NCI-H82 (cell line): ENCODE results near the gene GRK6.
A peak's percentile ranks its signal among the peaks of the same experiment; 100 is the strongest.

Source experiments
- DNase-seq: peaks from one replicate; lab custom pipeline; 2025; lab: John Stamatoyannopoulos, UW

Gene GRK6

DNA sequence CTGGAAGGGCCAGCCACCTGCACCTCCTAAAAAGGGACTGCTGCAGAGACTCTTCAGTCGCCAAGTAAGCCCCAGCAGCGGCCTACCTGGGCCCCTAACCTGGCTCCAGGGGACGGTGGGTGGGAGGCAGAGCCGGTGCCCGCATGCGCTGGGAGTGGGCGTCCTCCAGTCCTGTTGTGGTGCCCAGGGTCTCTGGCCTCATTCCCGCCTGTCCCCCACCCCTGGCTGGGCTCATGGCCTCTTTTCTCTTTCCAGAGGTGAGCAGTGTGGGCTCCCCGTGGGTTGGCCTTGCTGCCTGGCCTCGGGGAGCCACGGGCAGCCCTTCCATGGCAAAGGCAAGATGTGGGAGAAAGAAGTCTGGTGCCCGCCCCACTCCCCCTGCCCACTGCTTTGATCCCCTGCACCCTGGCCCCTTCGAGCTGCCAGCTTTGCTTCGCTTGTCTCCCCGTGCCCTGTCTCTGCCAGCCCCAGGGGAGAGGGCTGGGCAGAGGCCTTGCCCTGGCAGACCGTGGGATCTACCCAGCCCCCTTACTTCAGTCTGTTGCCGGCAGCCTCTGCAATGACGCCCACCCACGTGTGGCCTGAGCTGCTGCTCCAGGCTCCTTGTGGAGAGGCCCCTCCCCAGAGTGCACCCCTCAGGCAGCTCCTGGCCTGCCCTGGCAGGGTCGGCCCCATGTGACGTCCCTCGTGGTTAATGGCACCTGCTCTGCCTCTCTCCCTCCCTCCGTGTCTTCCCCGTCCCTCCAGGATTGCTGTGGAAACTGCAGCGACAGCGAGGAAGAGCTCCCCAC, 14.7 kb downstream of the GRK6 start:
- DNase-seq: no peak

DNA sequence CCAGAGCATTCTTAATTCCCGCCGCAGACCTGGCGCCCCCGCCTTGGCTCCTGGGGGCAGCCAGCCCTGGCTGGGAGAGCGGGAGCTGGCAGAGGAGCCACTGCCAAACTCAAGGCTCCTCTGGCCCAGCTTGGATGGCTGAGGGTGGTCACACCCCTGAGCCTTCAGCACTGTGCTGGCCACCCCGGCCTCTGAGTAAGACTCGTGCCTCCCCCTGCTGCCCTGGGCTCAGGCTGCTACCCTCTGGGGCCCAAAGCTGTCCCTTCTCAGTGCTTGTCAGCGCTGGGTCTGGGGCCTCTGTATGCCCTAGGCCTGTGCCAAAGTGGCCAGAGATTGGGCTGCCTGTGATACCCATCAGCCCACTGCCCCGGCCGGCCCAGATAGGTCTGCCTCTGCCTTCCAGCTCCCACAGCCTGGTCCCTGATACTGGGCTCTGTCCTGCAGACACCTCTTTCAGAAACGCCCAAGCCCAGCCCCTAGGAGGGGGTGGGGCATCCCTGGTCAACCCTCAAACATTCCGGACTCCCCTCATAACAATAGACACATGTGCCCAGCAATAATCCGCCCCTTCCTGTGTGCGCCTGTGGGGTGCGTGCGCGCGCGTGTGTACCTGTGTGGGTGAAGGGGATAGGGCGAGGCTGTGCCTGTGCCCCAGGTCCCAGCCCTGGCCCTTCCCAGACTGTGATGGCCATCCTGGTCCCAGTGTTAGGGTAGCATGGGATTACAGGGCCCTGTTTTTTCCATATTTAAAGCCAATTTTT, 15.8 kb downstream of the GRK6 start:
- no peak for DNase-seq

DNA sequence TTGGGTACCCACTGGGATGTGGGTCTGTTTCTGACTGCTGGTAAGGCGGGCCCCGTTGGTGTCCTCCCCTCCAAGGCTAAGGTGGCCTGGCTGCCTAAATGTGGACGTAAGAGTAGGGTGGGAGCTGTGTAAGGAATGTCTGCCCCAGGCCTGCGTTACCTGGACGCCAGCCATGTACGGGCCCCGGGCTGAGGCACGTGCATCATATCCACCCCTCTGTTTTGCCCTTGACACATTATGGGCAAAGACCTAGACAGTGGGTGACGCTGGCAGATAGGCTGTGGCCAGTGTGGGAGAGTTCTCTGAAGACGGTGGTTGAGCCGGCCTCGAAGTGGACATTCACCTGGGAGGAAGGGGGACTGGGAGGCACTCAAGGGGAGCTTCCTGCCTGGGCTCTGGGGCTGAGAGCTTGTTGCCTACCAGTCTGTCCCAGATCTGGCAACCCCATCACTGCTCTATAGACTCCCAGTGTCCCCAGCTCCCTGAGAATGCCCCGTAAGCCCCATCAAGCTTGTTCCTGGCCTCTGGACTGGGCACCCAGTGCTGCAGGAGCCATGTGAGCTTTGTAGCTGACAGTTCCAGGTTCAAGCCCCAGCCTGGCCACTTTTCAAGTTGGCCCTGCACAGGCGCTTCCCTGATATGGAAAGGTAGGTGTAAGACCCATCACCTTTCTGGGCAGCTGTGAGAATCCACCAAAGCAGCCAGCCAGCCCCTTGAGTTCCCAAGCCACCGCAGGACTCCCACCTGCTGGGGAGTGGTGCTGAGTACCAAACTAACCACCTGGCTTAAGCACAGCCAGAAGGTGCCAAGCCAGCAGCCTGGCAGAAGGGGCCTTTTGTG, 16.9 kb downstream of the GRK6 start:
- DNase-seq: no peak

DNA sequence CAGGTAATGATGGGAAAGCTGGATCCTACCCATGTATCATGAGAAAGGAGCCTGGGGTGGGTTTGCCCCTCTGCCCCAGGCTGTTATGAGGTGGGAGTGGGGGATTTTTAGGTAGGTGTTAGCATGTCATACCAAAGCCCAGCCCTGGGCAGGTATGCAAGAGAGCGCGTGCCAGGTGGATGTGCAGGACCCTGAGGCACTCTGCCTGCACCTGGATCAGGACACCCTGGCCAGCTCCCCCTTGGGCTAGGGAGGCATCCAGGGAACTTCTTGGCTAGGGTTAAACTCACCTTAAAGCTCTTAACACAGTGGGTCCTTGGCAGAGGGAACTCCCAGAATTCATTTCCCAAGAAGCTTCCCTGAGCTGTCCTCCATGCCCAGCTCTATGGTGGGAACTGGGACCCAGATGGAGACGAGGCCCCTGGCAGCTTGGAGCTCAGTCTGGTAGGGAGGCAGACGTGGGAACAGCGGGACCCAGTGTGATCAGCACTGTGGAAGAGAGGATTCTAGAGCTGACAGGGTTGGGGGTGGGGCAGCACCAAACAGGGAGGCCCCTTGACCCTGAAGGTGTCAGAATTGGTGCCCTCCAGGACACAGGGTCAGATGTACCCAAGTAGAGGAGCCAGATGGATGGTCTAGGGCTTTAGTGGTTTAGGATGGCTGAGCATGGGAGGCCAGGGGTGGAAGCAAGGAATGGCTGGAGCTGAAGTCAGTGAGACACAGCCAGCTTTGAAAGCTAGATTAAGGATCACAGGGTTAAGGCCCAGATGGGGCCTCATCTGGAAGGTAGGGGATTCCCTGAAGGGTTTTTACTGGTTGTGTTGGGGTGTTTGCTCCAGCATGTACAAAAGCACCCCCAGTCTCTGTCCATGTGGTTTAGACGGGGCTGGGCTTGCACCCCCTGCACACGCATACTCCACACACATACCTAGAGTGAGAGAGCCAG, 17.9 kb downstream of the GRK6 start:
- peak; percentile 47 for DNase-seq

DNA sequence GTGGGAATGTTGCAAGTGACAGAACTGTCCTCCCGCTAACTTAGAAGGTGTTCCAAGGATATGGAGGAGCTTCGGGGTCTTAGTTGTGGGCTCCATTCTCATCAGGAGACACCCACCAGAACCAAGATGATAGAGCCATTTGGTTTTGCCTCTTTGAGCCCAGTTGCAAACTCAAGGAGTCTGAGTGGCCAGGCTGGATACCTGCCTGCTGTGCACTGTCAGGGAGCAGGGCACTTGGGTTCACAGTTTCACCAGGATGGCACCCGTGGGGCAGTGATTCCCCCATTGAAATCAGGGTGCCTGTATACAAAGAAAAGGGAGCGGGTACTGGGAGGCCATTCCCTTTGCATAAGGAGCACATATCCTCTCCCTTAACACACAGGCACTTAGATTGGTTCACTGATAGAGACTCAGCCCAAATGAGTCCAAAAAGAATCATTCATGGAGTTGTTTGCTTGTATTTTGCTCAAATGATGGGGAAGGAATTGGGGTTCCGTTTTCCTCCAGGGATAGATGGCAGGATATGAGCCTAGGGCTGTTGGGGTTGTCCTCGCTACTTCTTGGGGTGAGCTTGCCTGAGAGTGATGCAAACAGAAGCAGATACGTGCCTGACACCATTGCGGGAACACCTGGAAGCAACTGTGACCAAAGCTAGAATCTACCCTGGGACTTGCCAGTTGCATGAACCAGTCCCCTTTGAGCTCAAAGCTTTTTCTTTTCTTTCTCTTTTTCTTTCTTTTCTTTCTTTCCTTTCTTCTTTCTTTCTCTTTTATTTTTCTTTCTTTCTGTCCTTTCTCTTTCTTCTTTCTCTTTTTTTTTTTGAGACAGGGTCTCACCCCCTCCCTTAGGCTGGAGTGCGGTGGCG, 18.8 kb downstream of the GRK6 start:
- DNase-seq: no peak

DNA sequence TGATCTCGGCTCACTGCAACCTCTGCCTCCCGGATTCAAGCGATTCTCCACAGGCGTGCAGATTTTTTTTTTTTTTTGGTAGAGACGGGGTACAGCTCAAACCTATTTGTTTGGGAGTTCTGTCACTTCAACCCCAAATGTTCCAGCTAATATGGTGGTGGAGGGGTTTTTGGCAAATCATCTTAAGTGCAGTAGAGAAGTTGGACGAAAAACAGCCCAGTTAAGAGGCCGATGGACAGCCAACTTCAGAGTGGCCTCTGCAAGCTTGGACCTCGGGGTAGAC, 19.4 kb downstream of the GRK6 start:
- DNase-seq: no peak

DNA sequence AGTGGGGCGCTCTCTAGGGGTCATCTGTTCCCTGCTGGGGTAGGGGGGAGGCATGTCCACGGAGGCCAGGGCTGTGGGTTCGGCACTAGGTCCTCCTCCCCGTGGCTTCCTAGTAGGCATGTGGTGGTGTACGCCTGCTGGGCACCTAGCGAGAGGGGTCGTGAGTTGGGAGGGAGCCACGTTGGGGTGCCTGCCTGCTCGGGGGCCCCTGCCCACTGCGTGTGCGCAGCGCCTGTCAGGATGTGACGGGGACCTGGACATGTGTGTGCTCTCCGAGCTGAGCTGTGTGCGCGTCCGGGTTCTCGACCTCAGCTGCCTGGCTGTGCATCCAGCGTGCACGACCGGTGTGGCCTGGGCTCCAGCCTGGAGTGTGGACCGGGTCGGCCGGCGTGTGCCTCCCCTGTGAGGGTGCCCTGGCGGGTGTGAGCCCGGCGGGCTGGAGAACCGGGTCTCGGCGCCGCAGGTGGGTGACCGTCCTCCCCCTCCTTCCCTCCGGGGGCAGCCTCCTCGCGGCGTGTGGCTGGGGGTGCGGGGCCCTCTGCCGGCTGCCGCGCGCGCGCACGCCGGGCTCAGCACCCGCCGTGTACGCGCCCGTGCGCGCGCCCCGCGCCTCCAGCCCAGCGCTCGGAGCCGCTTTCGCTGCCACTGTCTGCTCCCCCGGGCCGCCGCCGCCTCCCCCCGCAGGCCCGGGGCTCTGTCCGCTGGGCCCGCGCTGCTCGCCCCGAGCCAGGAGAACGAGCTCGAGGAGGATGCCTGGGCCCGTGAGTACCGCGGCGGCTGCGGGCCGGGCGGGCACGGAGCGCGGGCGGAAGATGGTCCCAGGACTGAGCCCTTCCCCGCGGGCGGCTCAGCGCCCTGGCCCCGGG, 20.0 kb downstream of the GRK6 start, which contains the start of gene PRR7:
Gene PRR7, plus strand, starts transcription at position 615 of the 866 bp plus-strand sequence. CDS start 8,254 bp downstream, outside the sequence.
- peak; percentile 83 for DNase-seq

DNA sequence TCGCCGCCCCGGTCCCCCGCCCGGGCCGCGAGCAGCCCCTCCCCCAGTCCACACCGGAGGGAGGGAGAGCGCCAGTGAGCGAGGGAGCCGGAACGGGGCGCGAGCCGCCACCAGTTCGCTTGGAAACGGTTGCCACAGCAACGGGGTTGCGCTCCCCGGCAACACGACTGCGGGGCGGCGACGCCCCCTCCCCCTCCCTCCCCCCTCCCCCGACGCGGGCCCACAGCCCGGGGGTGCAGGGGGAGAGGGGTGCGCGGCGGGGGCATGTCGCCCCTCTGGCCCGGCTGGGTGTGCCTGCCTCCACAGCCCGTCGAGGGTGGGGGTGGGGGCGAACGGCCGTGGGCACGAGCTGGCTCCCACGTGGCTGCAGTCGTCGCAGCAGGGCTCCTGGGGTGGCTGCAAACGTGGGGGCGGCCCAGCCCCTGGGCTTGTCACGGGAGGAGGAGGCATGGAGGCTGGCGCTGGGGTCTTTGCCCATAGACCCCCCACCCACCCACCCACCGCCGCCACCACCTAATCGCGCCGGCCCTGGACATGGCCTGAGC, 20.7 kb downstream of the GRK6 start:
- DNase-seq: peak; percentile 71

DNA sequence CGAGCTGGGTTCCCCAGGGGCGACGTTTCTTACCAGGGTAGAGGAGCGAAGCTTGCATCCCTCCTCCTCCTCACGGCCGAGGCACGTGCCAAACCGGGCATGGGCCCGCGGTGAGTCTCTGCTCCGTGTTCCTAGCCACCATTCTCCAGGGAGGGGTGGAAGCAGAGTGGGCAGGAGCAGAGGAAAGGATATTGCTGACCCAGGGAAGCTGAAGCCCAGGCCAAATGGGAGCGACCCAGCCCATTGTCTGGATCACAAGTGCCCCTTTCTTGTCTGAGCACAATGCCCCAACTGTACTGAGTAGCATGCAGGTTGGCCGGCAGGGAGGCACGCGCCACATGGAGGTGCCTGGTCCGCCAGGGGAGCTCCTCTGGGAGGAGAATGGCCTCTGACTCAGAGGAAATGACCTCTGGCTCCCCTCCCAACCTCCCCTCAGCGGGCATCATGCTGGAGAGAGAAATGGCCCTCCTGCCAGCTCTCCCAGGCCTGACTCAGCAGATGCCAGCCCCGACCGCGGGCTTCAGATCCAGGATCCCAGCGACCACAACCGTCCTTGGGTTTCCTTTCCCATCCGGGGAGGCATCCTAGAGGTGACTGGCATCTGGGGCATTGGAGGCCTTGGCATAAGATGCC, 21.3 kb downstream of the GRK6 start:
- no peak for DNase-seq

DNA sequence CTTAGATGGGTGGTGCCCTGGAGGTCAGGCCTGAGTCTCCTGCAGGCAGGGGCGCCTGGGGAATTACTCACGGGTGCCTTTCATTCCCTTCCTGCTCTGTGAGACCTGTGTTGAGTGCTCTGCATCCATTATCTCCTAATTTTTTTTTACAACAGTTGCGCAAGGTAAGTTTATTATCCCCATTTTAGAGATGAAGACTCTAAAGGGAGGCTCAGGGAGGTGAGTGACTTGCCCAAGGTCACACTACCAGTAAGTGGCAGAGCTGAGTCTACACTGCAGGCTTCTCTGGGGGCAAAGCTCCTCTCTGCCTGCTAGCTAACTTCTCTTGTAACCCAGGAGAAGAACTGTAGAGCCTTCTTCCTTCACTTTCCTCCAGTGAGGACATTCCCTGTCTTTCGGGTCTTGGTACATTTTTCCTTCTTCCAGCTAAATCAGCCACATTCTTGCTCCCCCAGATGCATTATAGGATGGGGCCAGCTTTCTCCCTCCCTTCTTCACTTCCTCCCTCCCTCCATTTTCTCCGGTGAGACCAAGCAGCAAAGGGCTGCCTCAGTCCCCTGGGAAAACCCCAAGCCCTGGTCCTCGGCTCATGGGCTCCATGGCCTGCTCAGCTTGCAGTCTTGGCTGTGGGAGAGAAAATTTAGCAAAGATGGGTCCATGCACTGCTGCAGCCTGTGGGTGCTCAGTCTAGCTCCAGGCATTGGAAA, 21.9 kb downstream of the GRK6 start:
- DNase-seq: no peak

DNA sequence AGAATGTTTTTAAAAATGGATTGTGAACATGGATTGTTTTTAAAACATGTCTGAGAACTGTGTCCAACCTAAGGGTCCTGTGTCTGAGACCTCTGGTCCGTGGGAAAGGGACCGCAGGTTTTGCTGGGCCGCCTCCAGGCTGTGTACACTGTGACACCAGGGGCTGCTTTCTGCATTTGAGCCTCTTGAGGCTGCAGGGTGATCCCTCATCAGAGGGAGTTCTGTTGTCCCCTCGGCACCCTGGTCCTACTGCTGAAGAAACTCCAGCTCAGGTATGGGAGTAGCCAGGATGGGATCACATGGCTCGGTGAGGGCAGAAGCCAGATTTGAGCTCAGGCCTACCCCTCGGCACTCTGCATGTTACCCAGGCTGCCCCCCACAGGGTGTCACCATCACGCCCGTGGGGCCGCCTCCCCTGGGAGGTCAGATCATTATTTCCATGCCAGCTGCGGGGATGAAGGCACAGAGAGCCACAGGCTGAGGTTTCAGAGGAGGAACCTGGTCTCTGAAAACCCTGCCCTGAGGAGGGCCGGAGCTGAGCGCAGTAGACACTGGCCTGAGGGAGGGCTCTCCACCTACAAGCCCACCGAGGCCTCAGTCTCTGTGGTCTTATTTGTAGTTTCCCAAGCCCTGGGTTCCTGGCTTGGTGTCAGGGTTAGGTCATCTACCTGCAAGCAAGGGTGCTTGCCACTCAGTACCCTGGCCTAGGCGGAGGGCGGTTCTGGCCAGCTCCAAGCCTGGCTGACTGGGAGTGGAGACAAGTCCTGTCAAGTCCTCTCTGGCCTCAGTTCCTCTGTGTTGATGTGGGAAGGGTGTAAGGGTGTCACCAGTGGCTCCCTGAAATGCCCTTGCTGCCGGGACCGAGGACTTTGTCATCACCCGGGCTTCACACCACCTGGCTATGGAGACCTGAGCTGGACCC, 22.9 kb downstream of the GRK6 start:
- peak; percentile 36 for DNase-seq

DNA sequence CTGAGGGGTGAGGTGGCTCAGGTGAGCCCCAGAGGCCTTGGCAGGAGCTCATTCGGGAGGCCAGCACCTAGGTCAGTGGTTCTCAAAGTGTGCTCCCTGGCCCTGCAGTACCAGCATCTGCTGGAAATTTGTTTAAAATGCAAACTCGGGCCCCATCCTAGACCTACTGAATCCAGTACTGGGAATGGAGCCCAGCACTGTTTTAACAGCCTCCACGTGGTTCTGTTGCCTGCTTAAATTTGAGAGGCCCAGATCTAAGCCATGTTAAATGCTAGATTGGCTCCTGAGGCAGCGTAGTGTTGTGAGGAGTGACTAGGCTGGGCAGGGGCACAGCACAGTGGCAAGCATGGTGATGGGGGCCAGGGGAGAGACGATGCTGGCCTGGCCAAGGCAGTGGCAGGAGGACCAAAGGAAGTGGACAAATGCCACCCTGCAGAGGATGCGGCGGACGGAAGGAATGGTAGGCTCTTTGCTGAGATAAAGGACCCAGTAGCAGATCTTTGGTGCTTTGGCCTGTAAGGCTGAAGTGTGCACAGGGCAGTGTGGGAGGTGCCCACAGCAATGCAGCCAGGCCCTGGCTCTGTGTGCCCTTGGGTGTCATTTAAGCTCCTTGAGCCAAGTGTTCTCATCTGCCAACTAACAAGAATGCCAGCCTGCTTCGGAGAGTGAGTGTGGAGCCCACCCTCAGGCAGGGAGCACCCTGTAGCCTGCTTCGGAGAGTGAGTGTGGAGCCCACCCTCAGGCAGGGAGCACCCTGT, 24.4 kb downstream of the GRK6 start:
- no peak for DNase-seq

DNA sequence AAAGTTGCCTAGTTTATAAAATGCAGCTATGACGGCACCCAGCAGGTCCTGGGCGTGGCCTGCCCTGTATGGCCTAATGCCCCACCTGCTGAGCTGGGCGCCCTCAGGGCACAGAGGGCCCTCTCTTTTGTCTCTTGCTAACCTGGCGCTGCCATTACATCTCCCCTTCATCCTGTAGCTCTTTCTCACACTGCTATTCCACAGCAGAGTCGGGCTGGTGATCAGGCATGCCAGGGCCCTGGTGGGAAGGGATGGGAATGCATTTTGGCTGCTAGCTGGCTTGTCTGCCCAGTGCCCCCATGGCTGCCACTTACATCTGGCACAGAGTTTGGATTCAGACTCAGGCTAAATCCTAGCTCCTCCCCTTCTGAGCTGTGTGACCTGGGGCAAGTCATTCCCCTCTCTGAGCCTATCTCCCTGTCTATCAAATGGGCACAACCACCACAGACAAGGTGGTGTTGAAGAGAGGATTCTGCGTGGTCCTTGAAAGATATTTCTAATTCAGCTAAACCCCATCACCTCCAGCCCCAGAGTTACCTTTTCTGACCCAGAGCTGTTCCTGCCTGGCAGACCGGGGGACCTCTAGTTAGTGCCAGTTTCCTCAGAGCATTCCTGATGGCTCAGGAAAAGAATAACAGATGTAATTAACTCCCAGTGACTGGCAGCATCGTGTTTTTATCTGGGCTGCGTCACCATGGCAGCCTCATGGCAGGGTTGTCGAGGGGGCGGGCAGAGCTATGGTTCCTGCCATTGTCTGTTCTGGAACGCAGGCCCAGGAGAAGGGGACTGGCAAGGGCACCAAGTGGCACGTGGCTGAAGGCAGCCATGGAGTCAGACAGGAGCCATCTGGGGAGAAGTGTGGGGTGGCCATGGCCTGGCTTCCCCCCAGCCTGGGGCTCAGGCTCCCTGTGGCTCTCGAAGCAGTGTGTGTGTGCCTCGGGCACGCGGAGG, 26.5 kb downstream of the GRK6 start:
- DNase-seq: no peak

DNA sequence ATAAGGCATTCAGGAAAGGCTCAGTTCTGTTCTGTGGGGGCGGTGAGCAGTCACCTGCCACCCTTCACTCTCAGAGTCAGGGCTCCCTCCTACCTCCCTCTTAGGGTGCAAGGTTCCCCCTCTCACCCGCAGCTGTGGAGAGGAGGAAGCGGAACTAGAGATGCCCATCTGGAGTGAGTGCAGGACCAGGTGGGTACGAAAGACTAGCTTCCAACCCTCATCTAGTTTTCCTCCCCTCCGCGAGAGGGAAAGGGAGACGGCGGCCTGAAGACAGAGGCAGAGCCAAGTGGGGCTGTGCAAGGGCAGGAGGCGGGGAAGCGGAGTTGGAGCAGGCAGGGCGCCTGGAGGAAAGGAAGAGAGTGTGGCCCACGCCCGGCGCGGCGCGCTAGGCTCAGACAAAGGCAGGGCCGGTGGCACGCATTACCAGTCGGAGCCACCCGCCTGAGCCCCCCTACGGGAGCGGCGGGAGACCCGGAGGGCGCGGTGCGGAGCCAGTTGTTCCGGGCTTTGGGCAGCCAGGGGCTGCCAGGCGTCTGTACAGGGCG, 27.4 kb downstream of the GRK6 start:
- peak; percentile 66 for DNase-seq
